HepG2 (cell line): Measurements from ENCODE around the gene YWHAE. TPM values are rescaled to one million over a fixed set of nuclear protein-coding genes. Genes with fewer than 3 reads are reported as not detected.
A peak's percentile ranks its signal among the peaks of the same experiment; 100 is the strongest.

Experiments
- GATAD2A ChIP-seq: IDR thresholded peaks from 2 replicates; pipeline ENCODE4 v1.6.1; 2016
- HMGXB4 ChIP-seq, 2 experiments: sonication (generic) in 1 of 2; formaldehyde crosslinking in 1 of 2; IDR thresholded peaks; 2 replicates each; pipeline versions ENCODE4 v1.4.0 to v1.6.1; 2018 to 2020; ENCODE audit warnings: missing genetic modification reagents in 2 of 2, borderline replicate concordance in 1 of 2, low read depth in 1 of 2, mild to moderate bottlenecking in 1 of 2, missing biosample characterization in 1 of 2
- MTF1 ChIP-seq: sonication (generic); formaldehyde crosslinking; IDR thresholded peaks from 2 replicates; pipeline ENCODE4 v1.5.0; 2020; ENCODE audit warnings: missing genetic modification reagents
- RAD21 ChIP-seq: fragments of 450-650 bp; formaldehyde crosslinking; IDR thresholded peaks from 2 replicates; pipeline ENCODE4 v1.5.0; 2020; ENCODE audit warnings: mild to moderate bottlenecking
- REXO4 ChIP-seq: sonication (generic); formaldehyde crosslinking; IDR thresholded peaks from 2 replicates; pipeline ENCODE4 v1.8.0; 2022; ENCODE audit warnings: missing genetic modification reagents, mild to moderate bottlenecking, borderline replicate concordance
- SAP130 ChIP-seq: IDR thresholded peaks from 2 replicates; pipeline ENCODE4 v1.6.1; 2016; ENCODE audit warnings: low read depth
- STAG1 ChIP-seq: sonication (generic); formaldehyde crosslinking; IDR thresholded peaks from 2 replicates; pipeline ENCODE4 v1.4.0; 2020; ENCODE audit warnings: missing genetic modification reagents
- TEAD3 ChIP-seq: optimal IDR thresholded peaks from 2 replicates; pipeline ENCODE3; 2016; ENCODE audit warnings: borderline replicate concordance
- THRA ChIP-seq: sonication (generic); formaldehyde crosslinking; IDR thresholded peaks from 2 replicates; pipeline ENCODE4 v1.4.0; 2020; ENCODE audit warnings: missing genetic modification reagents, borderline replicate concordance
- XRCC5 ChIP-seq: fragments of 200-400 bp; formaldehyde crosslinking; optimal IDR thresholded peaks from 2 replicates; pipeline ENCODE3; 2017; ENCODE audit warnings: mild to moderate bottlenecking, low read length
- ZBTB33 ChIP-seq: sonication (generic); formaldehyde crosslinking; IDR thresholded peaks from 2 replicates; pipeline ENCODE4 v1.4.0; 2020; ENCODE audit warnings: missing genetic modification reagents
- ZBTB37 ChIP-seq: sonication (generic); formaldehyde crosslinking; IDR thresholded peaks from 2 replicates; pipeline ENCODE4 v1.4.0; 2020; ENCODE audit warnings: mild to moderate bottlenecking, missing genetic modification reagents
- ZNF530 ChIP-seq: sonication (generic); formaldehyde crosslinking; IDR thresholded peaks from 2 replicates; pipeline ENCODE4 v1.5.0; 2020; ENCODE audit warnings: low read depth, mild to moderate bottlenecking, missing genetic modification reagents
- ZSCAN21 ChIP-seq: sonication (generic); formaldehyde crosslinking; IDR thresholded peaks from 2 replicates; pipeline ENCODE4 v1.8.0; 2022; ENCODE audit warnings: mild to moderate bottlenecking, missing genetic modification reagents, moderate library complexity, borderline replicate concordance
- polyA plus RNA-seq, 8 experiments: library from polyadenylated mRNA; depleted of rRNA in 3 of 8; stranded (reverse) in 7 of 8; unstranded in 1 of 8; fragments of >200 nt; fragmentation: Illumina TruSeq in 4 of 8; extraction: Trizol in 4 of 8; gene quantifications; 2 replicates each; pipeline versions ENCODE4 v1.2.1 to v1.2.3, GENCODE V29; 2011 to 2016; ENCODE audit warnings: low read depth in 4 of 8, missing spikeins in 1 of 8, mixed read lengths in 1 of 8; ENCODE audit not compliant: insufficient read depth in 1 of 8
- total RNA-seq, 5 experiments: library from RNA; depleted of rRNA; stranded (reverse); fragments of >200 nt; fragmentation: Illumina TruSeq; extraction: Trizol; gene quantifications; 2 replicates each; pipeline ENCODE4 v1.2.3, GENCODE V29; 2016; ENCODE audit warnings: low read depth in 1 of 5

Gene YWHAE
- total and polyA plus RNA-seq, 2 of the 13 experiments (the other 11 are each of a cell fraction or from before 2014, with no cell fraction given), result 256 to 335 TPM

GRCh38 chr17:1365445-1366039, 34.5 kb downstream of the YWHAE start (continued):
- TF ChIP-seq ZBTB37, result no peak
- no peak for TF ChIP-seq ZNF530 (CRISPR knock-in tag)
- TF ChIP-seq ZBTB33 (CRISPR knock-in tag), result peak; percentile 54; the same call in 1 of the 2 replicates
- TF ChIP-seq TEAD3 (CRISPR knock-in tag), result peak; percentile 64
- 0 out of 2 replicates have a peak, but pooled peaks have one; percentile 11 for TF ChIP-seq THRA (CRISPR knock-in tag)
- TF ChIP-seq GATAD2A (CRISPR knock-in tag), result 0 out of 2 replicates have a peak, but pooled peaks have one; percentile 19
- TF ChIP-seq STAG1 (CRISPR knock-in tag), result peak; percentile 86
- TF ChIP-seq XRCC5, result peak; percentile 50
- TF ChIP-seq HMGXB4 (CRISPR knock-in tag; IDR thresholded peaks at IDR 0.05; ENCODE audit: borderline replicate concordance in 1 of 2, low read depth in 1 of 2), result 0 out of 4 replicates have a peak, but pooled peaks have one; percentile 34 to 40
- no peak for TF ChIP-seq REXO4
- TF ChIP-seq ZSCAN21 (CRISPR knock-in tag), result no peak
- 0 out of 2 replicates have a peak, but pooled peaks have one; percentile 46 for TF ChIP-seq SAP130
- peak; percentile 64 for TF ChIP-seq RAD21
- no peak for TF ChIP-seq MTF1 (CRISPR knock-in tag)
